NCI-H460 (cell line): ENCODE data around the gene NCS1. TPM values are rescaled to one million over a fixed set of nuclear protein-coding genes. Genes with fewer than 3 reads are reported as not detected.
"Not testable (repeated sequence)": the region's sequence is repeated elsewhere in the genome, so short reads cannot be mapped to it uniquely, and the experiment has no call there.

Experiments used
- DNase-seq: peaks from one replicate; pipeline ENCODE4 v3.0.0-alpha.2; 2016; ENCODE audit warnings: low read depth; ENCODE audit errors: extremely low read depth
- total RNA-seq: library from RNA; depleted of rRNA; stranded (reverse); fragments of >200 nt; shearing (Covaris generic); gene quantifications from 2 replicates; pipeline ENCODE4 v1.2.3, GENCODE V29; 2014

NCS1 gene
- total RNA-seq, 1 experiment from 2014 or later = 42.3 TPM

DNA sequence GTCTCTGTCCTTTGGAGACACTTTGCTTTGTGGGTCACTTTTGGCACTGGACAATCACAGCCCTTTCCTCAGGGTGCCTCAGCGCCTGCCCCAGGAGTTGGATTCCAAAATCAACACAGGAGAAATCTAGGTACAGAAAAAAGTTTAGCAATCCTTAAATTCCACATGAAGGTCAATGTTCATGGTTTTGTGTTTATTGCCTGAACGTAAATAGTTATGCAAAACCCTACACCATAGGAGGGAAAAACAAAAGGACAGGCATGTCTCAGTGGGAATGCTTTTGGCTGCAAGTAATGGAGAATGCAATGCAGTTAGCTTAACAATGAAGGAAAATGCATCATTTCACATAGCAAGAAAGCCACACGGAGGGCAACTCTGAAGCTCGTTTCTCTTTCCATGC is 86.8 kb downstream of the NCS1 start:
- no peak for DNase-seq

DNA sequence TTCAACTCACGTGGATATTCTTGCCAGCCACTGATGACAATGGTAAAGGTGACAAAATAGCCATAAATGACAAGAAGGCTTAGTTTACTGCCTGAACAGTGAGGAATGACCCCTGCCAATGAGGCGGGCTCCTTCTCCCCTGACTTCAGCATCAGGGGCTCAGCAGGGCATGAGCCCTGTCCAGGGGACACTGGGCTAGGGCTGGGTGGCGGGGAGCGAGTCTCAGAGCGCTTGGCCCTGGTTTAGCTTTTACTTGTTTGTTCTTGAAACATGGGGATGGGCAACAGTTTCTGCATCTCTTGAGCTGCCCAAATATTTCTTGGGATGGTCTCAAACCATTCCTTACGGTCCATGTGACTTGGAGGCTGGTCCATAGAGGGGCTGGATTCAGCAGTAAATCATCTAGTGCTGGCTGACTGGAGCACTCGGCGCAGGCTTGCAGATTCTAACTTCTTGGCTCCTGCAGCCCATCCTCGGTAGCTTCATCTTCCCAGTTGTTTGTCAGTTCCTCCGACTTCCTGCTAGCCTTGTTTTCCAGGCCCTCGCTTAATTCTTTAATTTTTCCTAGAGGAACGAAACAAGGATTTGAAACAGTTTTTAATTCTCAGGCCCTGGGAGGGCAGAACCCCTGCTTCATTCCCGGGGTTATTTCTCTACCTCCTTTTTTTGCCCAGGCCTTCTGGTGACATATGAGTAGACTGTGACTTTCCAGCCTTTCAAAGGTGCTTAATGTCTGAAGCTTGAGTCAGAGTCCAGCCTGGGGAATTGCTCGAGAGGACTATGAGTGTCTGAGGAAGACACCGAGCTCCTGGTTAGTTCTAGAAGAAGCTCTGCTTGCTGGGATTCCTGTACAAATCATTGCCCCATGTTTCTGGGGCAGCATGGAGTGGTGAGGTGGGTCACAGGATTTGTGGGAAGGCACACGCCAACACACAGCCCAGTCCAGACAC is 88.9 kb downstream of the NCS1 start:
- no peak for DNase-seq

DNA sequence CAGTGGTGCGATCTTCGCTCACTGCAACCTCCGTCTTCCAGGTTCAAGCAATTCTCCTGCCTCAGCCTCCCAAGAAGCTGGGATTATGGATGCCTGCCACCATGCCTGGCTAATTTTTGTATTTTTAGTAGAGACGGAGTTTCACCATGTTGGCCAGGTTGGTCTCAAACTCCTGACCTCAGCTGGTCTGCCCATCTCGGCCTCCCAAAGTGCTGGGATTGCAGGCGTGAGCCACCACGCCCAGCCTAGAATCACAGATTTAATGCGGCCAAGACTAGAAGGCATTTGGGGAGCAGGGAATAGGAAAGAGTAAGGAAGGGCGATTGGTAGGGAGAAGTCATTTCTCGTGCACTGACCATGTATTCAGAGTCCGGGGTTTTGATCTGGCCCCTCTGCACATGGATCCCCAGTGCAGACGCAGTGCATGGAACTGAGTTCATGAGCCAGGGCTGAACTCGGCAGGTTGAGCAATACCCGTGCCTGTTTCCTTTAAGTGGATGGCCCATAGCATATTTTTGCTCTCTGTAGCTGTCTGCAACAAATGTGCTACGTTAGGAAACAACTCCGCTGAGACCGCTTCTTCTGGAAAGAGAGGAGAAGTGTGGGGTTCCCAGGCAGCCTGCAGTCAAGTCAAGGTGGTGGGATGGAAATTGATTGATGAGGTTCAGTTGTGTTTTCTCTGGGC is 90.0 kb downstream of the NCS1 start:
- no peak for DNase-seq

DNA sequence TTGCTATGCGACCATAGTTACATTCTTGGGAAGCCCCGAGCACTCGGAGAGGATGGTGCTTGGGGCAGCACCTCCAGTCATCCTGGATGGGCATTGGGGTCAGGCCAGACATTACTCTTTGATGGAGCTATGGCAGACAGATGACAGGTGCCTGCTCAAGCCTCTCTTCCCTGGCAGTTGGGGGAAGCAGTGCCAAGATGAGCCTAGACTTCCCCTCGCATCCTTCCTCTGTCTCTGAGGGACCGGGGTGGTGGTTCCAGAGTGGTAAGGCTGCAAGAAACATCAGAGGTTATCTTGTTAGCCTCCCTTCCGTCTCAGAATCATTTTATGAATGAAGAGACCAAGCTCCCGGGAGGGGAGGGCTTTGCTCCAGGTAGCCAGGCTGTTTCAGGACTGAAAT is 90.6 kb downstream of the NCS1 start:
- no peak for DNase-seq

DNA sequence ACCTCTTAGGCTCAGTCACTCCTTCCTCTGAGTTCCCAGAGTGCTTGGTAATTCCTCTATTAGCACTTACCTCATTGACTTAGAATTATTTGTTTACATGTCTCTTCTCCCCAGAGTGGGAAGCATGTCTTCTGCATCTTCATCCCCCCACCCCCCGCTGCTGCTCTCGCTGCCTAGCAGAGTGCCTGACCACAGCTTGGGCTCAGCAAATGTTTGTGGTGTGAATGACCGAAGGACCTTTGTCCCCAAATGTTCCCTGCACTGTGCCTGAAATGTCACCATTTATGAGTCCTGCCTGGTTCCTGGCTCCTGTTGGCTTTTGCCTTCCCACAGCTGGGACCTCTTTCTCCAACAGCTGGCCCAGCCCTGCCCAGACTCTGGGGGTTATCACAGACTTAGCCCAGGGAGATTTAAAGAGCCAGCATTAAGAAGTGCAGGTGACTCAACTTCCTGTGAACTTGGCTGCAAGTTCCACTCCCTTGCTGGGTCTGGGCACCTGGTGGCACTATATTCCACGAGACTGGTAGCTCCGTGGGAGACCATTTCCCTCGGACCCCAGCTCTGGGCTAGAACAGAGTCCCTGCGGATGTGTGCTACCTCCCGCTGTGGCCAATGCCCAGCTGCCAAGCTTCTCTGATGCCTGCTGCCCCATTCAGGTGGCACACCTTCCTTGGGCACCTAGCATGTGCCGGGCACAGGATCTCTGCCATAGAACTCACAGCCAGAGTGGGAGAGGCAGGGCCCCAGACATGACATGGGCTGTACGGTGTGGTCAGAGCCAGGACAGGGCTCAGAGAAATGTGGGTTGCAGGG is 91.6 kb downstream of the NCS1 start:
- no peak for DNase-seq

DNA sequence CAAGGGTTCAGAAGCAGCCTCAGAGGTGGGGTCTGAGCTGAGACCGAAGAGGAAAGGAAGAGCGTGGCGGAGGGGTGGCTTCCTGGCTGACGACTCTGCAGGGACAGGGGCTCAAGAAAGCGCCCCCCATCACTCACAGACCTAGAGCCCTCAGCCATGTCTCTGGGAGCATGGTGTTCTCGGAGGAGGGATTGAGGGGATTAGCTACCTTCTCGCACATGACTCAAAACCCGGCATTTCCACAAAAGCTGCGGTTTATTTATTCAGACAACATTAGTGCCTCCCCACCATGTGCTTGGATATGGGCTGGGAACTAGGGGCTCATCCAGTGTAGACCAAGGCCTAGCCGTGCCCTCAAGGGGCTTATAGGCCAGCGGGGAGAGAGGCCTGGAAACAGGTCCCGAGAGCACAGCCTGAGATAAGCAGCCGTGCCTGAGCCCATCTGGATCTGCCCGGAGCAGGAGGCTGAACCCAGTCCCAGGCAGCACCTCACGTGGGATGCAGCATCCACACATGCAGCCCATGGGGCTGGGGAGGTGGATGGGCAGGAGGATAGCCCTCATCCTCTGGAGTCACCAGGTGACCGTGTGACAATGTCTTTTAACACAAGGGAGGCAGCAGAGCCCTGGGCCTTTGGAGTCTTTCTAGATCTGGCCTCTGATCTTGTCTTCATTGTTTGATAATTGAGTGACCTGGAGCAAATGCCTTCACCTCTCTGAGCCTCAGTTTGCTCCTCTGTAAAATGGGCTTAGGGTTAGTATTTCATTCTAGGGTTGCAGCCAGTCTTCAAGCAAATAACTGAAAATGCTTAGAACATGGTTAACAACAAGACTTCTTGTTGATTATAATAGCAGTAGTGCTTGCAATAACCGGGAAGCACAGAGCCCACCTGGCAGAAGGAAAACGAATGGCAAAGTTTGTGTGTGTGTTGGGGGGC is 92.5 kb downstream of the NCS1 start:
- no peak for DNase-seq

DNA sequence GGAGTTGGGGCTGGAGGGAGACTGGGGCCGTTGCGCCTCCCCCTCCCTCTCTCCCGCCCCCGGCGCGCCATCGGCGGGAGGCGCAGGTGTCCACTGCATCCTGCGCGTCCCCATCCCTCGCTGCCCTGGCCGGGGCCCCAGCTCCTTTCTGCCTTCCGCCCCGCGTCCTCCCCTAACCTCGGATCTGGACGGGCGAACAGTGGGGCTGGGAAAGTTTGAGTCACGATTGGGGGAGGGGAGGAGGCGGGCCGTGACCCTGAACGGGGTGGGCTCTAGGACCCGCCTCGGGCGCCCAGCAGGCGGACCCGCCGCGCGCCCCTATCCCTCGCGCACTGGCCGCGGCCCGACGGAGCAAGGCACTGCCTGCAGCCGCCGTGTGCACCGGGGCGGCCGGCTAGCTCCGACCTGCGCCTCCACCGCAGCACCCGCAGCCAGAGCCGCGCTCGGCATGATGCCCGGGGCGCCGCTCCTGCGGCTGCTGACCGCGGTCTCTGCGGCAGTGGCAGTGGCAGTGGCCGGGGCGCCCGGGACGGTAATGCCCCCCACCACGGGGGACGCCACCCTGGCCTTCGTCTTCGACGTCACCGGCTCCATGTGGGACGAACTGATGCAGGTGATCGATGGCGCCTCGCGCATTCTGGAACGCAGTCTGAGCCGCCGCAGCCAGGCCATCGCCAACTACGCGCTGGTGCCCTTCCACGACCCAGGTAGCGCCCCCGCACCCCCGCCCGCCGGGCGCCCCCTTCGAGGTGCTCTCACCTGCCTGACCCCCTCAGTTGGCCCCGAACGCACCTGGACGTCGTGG is 93.4 kb downstream of the NCS1 start, which contains the start of gene HMCN2:
Gene HMCN2 (plus strand): TSS at position 330 of the 805 bp plus-strand sequence. CDS start 119 bp downstream, at position 449.
- no peak for DNase-seq

DNA sequence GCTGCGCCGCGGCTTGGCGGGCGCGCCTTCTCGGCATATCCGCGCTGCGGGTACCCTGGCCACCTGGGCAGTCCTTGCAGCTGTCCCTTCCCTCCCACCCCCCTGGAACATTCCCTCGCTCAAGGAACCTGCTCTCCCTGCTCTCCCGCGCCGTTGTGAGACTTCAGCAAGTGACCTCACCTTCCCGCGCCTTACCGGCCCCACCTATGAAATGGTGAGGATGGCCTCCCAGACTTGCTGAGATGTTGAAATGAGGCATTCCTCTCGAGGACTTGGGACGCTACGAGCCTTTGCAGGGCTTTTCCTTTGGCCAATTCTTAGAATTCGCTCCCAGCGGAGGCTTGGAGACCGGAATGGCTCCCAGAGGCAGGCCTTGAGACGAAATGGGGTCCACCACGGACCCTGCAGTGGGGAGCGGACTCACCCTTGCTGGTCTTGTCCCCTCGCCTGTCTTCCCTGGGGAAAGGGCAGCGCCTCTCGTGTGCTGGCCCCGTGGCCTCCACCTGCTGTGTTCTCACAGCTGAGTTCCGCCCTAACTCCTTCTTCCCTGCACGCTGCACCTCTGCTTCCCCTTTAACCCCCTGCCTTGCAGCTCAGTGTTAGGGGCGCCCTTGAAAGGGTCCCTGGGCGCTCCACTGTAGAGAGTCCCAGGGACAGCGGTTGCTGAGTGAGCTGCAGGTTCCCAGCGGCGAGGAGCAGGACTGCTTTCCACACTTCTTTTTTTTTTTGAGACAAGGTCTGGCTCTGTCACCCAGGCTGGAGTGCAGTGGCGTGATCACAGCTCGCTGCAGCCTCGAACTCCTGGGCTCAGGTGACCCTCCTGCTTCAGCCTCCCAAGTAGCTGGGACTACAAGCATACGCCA is 94.3 kb downstream of the NCS1 start:
- no peak for DNase-seq

DNA sequence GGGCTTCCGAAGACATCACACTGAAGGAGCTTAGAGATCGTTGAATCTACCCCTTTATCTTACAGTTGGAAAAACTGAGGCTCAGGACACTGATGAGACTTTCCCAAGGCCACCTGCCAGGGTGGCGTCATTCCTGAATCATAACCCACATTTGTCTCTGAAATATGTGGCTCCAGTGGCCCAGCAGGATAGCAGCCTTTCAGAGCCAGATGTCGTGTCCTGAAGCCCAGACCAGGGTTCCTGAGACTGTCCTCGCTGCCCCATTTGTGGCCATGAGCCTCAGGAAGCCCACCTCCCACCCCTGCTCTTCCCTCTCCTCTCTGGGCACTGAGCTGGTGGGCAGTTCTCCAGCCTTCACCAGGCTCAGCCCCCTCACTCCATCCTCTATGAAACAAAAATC is 95.7 kb downstream of the NCS1 start:
- DNase-seq = no peak

DNA sequence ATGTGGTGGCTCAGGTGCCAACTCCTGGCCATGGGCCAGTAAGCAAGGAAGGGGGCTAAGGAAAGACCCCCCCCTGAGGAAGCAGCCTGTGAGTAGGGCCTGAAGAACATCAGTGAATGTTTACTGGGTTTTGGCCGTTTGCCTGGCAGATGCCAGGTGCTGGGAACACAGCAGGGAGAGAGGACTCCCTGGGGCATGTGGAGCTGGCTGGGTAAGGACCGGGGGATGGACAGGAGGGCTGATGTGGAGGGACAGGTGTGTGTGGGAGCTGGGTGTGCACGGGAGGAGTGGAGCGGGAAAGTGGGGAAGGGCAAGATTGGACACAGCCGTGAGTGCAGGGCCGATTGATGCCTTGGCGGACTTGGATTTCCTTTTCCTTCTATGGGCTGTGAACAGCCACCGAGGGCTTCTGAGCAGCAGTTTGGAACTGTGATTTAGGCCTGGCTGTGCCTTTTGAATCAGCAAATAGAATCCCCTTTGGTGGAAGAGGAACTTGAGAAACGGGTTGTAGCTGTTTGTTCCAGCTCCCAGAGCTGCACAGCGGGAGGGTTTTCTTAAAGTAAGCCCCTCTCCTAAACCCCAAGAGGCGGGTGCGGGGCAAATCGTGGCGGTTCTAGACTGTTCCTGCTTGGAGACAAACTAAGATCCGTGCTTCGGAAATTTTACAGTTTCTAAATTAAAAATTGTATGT is 96.5 kb downstream of the NCS1 start:
- DNase-seq = no peak

DNA sequence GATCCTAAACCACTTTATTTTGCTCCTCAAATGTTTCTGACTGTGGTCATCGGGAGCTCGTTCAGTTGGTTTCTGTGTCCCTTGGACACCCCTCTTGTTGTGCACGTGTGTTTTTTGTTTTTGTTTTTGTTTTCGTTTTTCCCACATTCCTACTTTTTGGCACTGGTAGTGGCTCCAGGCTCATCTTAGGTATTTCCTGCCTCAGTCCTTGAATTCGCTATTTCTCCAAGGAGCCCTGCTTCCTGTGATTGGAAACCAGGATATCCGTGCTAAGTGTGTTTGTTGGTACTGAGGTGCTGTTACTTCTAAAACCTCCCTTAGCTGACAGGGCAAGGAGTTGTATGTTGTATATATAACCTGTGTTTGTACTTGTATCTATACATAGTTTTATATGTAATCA is 99.3 kb downstream of the NCS1 start:
- no peak for DNase-seq

DNA sequence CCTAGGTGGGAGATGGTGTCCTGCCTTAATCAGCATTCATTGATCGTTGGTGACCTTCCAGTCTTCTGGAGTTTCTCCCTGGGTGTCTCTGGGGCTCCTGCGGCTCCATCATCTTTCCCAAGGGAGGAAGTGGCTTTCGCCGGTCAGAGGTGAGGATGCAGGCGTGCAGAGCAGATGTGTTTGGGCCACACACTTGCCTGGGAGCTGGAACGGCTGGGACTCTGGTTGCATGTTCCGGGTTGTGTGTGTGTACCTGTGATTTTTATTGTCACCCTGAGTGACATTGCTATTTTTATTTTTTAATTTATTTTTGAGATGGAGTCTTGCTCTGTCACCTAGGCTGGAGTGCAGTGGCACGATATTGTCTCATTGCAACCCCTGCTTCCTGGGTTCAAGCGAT is 103.0 kb downstream of the NCS1 start:
- no peak for DNase-seq

DNA sequence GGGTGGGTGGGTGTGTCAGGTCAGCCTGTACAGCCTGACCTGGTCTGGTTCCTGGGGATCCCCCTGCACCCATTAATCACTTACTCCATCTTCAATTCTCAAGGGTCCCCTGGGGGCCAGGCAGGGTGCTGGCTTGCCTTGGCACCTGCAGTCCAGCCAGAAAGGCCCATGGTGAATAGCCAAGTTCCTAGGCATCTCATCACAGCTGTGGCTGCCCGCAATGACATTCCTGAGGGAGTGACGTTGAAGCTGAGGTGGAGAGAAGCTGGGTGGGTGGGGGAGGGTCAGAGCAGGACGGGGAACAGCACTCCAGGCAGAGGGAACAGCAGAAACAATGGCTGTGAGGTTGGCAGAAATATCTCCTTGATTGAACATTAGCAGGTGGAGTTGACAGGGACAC is 103.9 kb downstream of the NCS1 start:
- DNase-seq = no peak

DNA sequence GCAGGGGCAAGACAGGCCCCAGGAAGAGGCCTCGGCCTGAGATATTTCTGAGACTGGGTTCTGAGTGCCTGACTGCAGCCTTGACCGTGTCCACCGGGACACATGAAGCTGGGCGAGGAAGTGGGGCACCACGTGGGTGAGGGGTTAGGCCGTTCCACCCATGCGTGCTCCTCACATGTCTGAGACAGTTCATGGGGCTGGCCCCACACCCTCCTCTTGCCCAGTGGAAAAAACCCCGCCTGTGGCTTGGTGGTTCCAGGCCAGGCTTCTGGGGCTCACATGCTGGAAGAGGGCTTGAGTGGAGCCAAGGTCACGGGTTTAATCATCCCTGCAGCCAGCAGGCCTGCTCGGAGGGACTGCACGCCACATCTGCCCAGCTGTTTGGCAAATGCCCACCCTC is 104.8 kb downstream of the NCS1 start:
- no peak for DNase-seq

DNA sequence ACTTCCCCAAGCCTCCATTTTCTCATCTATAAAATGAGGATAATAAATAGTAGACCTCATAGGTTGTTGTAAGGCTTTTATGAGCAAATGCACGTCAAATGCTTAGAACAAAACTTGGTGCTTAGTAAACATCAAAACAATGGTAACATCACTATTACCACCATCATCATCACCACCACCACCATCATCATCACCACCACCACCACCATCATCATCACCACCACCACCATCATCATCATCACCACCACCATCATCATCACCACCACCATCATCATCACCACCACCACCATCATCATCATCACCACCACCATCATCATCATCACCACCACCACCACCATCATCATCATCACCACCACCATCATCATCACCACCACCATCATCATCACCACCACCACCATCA is 105.3 kb downstream of the NCS1 start:
- not testable (repeated sequence) for DNase-seq

DNA sequence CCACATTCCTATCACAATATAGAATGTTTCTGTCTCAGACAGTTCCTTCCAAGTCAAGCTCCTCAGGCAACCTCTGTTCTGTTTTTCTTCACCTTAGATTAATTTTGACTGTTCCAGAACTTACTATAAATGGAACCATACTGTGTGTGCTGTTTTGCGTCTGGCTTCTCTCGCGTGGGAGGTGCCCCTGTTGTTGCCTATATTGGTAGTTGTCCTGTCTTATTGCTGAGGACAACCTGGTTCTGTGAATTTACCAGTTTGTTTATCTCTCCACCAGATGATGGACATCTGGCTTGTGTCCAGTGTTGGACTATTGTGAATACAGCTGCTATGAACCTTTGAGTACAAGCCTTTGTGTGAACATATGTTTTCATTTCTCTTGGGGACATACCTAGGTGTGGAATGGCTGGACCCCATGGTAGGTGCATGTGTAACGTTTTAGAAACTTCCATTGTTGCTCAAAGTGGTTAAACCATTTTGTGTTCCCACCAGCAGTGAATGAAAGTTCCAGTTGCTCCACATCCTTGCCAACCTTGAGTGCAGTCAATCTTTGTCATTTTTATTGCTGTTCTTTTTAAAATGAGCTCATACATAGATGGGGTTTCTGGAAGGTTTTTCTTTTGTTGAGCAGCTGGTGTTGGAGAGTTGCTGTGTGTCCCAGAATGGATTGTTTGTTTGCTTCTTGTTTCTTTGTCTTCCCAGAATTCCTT is 111.5 kb downstream of the NCS1 start:
- no peak for DNase-seq

DNA sequence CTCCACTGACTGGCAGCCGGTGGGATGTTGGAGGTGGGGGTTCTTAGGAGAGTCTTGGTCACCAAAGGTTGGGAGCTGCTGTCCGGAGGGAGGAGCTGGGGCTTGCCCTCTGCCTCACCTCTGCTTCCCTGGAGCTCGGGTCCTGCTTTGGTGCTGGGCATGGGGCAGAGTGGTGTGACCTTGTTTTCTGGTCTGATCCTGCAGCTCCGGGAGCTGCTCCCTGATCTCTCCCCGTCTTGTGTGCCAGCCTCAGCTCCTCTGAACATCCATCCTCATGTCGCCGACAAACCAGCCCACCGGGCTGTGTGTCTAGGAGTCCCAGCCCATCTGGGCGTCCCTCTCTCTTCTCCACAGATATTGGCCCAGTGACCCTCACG is 112.0 kb downstream of the NCS1 start:
- DNase-seq = no peak
